HL-60 (cell line): Measurements from ENCODE around the gene STX10.

Experiments
- CTCF ChIP-seq: IDR thresholded peaks from one replicate; pipeline ENCODE4 v1.5.1; 2011; ENCODE audit warnings: low read length, control low read depth, inconsistent platforms; ENCODE audit not compliant: insufficient read depth
- GABPA ChIP-seq: IDR thresholded peaks from 2 replicates; pipeline ENCODE4 v1.6.1; 2012; ENCODE audit warnings: low read depth
- POLR2AphosphoS5 ChIP-seq: IDR thresholded peaks from 2 replicates; pipeline ENCODE4 v1.6.1; 2012; ENCODE audit warnings: low read depth
- REST ChIP-seq: IDR thresholded peaks from 2 replicates; pipeline ENCODE4 v1.6.1; 2012; ENCODE audit warnings: low read depth; ENCODE audit not compliant: insufficient replicate concordance

GRCh38 chr19:13098277-13099072, 51.7 kb downstream of the STX10 start:
- no peak for TF ChIP-seq CTCF
- no peak for TF ChIP-seq GABPA
- peak; percentile 39 for TF ChIP-seq REST
- TF ChIP-seq POLR2AphosphoS5, result peak; percentile 74; the same call in 1 of the 2 replicates
